GM18517 (cell line): ENCODE results near the gene GRM3.
A peak's percentile ranks its signal among the peaks of the same experiment; 100 is the strongest.

Experiments
- ATAC-seq: cut with Tn5 transposase; IDR thresholded peaks from one replicate; pipeline ENCODE4 v1.9.1; 2021; ENCODE audit warnings: mild to moderate bottlenecking, moderate library complexity; ENCODE audit not compliant: unreplicated experiment

GRM3 gene

GRCh38 chr7:86784765-86785164 lies 141.1 kb downstream of the GRM3 start:
- ATAC-seq = no peak

- peak; percentile 87 for ATAC-seq
Observed at GRCh38 chr7:86785641-86786040, 141.9 kb downstream of the GRM3 start.

- ATAC-seq = no peak
Observed at GRCh38 chr7:86786376-86786775, 142.7 kb downstream of the GRM3 start.

- peak; percentile 48 for ATAC-seq
Observed at GRCh38 chr7:86788948-86789347, 145.2 kb downstream of the GRM3 start.

- peak; percentile 67 for ATAC-seq
Observed at GRCh38 chr7:86790383-86790782, 146.7 kb downstream of the GRM3 start.

GRCh38 chr7:86792260-86792659 lies 148.6 kb downstream of the GRM3 start:
- no peak for ATAC-seq

GRCh38 chr7:86793136-86793535 lies 149.4 kb downstream of the GRM3 start:
- no peak for ATAC-seq

- no peak for ATAC-seq
Observed at GRCh38 chr7:86814661-86815379, 171.1 kb downstream of the GRM3 start.

- no peak for ATAC-seq
Observed at GRCh38 chr7:86815556-86815955, 171.8 kb downstream of the GRM3 start.

- ATAC-seq = no peak
Observed at GRCh38 chr7:86818903-86819302, 175.2 kb downstream of the GRM3 start.

- ATAC-seq = no peak
Observed at GRCh38 chr7:86823769-86824168, 180.1 kb downstream of the GRM3 start.

- no peak for ATAC-seq
Observed at GRCh38 chr7:86825264-86825663, 181.6 kb downstream of the GRM3 start.

GRCh38 chr7:86826948-86827347 lies 183.2 kb downstream of the GRM3 start:
- ATAC-seq = no peak

- ATAC-seq = no peak
Observed at GRCh38 chr7:86833360-86833759, 189.7 kb downstream of the GRM3 start.

GRCh38 chr7:86837235-86837634 lies 193.5 kb downstream of the GRM3 start:
- ATAC-seq = no peak

- no peak for ATAC-seq
Observed at GRCh38 chr7:86844608-86845007, 200.9 kb downstream of the GRM3 start.

- ATAC-seq = no peak
Observed at GRCh38 chr7:86846494-86847190, 202.9 kb downstream of the GRM3 start.

GRCh38 chr7:86848226-86848625 lies 204.5 kb downstream of the GRM3 start:
- no peak for ATAC-seq

- ATAC-seq = no peak
Observed at GRCh38 chr7:86851566-86851965, 207.9 kb downstream of the GRM3 start.

- ATAC-seq = no peak
Observed at GRCh38 chr7:86863452-86863851, 219.7 kb downstream of the GRM3 start.

- no peak for ATAC-seq
Observed at GRCh38 chr7:86867163-86867762, 223.6 kb downstream of the GRM3 start.

GRCh38 chr7:86876146-86876545 lies 232.4 kb downstream of the GRM3 start:
- no peak for ATAC-seq
